ENCODE measurements around the gene SLIT3. TPM values are rescaled to one million over a fixed set of nuclear protein-coding genes. Genes with fewer than 3 reads are reported as not detected.

Gene SLIT3
- total and polyA plus RNA-seq, 2 experiments from 2014 or later: 0.59 to 0.71 TPM

- H4K20me1 ChIP-seq (replicated peaks; ENCODE audit: insufficient read depth): no peaks in the 10 kb centered on the region
- H3K9me3 Mint-ChIP-seq: no peaks in the 10 kb centered on the region
- peaks cover 4% of the 10 kb centered on the region; the same call in 1 of the 2 replicates for H3K9me2 ChIP-seq (ENCODE audit: insufficient read depth)
- no peaks in the 10 kb centered on the region for H3K79me2 ChIP-seq (replicated peaks; ENCODE audit: insufficient read depth)
- no peak for DNase-seq (ENCODE audit: low spot score)
- TF ChIP-seq NANOG (IDR thresholded peaks at IDR 0.05; ENCODE audit: borderline replicate concordance) (no peak), JUNB (IDR thresholded peaks at IDR 0.05; ENCODE audit: unreplicated experiment) (no peak), ZNF462 (CRISPR knock-in tag; IDR thresholded peaks at IDR 0.05) (no peak), EZH2 (IDR thresholded peaks at IDR 0.05; ENCODE audit: low read depth, unreplicated experiment) (no peak), CREB1 (CRISPR knock-in tag; IDR thresholded peaks at IDR 0.05; ENCODE audit: low read depth) (no peak)
- TF ChIP-seq, protein P1, sequence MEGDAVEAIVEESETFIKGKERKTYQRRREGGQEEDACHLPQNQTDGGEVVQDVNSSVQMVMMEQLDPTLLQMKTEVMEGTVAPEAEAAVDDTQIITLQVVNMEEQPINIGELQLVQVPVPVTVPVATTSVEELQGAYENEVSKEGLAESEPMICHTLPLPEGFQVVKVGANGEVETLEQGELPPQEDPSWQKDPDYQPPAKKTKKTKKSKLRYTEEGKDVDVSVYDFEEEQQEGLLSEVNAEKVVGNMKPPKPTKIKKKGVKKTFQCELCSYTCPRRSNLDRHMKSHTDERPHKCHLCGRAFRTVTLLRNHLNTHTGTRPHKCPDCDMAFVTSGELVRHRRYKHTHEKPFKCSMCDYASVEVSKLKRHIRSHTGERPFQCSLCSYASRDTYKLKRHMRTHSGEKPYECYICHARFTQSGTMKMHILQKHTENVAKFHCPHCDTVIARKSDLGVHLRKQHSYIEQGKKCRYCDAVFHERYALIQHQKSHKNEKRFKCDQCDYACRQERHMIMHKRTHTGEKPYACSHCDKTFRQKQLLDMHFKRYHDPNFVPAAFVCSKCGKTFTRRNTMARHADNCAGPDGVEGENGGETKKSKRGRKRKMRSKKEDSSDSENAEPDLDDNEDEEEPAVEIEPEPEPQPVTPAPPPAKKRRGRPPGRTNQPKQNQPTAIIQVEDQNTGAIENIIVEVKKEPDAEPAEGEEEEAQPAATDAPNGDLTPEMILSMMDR (conservative IDR thresholded peaks at IDR 0.05; ENCODE audit: low read depth in 2 of 2): no peak
- TF ChIP-seq, protein P2, sequence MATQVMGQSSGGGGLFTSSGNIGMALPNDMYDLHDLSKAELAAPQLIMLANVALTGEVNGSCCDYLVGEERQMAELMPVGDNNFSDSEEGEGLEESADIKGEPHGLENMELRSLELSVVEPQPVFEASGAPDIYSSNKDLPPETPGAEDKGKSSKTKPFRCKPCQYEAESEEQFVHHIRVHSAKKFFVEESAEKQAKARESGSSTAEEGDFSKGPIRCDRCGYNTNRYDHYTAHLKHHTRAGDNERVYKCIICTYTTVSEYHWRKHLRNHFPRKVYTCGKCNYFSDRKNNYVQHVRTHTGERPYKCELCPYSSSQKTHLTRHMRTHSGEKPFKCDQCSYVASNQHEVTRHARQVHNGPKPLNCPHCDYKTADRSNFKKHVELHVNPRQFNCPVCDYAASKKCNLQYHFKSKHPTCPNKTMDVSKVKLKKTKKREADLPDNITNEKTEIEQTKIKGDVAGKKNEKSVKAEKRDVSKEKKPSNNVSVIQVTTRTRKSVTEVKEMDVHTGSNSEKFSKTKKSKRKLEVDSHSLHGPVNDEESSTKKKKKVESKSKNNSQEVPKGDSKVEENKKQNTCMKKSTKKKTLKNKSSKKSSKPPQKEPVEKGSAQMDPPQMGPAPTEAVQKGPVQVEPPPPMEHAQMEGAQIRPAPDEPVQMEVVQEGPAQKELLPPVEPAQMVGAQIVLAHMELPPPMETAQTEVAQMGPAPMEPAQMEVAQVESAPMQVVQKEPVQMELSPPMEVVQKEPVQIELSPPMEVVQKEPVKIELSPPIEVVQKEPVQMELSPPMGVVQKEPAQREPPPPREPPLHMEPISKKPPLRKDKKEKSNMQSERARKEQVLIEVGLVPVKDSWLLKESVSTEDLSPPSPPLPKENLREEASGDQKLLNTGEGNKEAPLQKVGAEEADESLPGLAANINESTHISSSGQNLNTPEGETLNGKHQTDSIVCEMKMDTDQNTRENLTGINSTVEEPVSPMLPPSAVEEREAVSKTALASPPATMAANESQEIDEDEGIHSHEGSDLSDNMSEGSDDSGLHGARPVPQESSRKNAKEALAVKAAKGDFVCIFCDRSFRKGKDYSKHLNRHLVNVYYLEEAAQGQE (IDR thresholded peaks at IDR 0.05; ENCODE audit: unreplicated experiment): no peak
- no peaks in the 10 kb centered on the region for H3K4me1 Mint-ChIP-seq
- H3K27ac Mint-ChIP-seq: no peak overlapping the region
- ATAC-seq: no peak
- H3F3A ChIP-seq (replicated peaks; ENCODE audit: low read depth): no peaks in the 10 kb centered on the region
- no peak overlapping the region for H2AFZ ChIP-seq
- H3K36me3 ChIP-seq (ENCODE audit: insufficient read depth): no peaks in the 10 kb centered on the region
- H3K27ac ChIP-seq (ENCODE audit: low read depth): no peak overlapping the region
- H3K27me3 Mint-ChIP-seq (ENCODE audit: insufficient read depth, low read depth, poor library complexity): no peaks in the 10 kb centered on the region
- H3K4me3 Mint-ChIP-seq: no peak overlapping the region
- H3K4me1 ChIP-seq (ENCODE audit: insufficient read depth): no peaks in the 10 kb centered on the region
- H3K4me3 ChIP-seq: no peak overlapping the region
- H3K36me3 Mint-ChIP-seq (ENCODE audit: low read depth): no peaks in the 10 kb centered on the region
- H3K27me3 ChIP-seq (ENCODE audit: insufficient read depth): no peaks in the 10 kb centered on the region
- no peak overlapping the region for H3K4me2 ChIP-seq
These were observed 58.6 kb downstream of the SLIT3 start for GRCh38 chr5:169242175-169242848.

Data from GM23338 (cell line).